IMR-90 (cell line): ENCODE measurements around the gene AGAP9. TPM values are rescaled to one million over a fixed set of nuclear protein-coding genes. Genes with fewer than 3 reads are reported as not detected.
"Not testable (repeated sequence)": the region's sequence is repeated elsewhere in the genome, so short reads cannot be mapped to it uniquely, and the experiment has no call there.

ENCODE experiments used
- ATAC-seq: fragments of 200-7000 bp; cut with Tn5 transposase; 2 replicates; pipeline ENCODE4 v1.9.1; 2020; ENCODE audit warnings: low read depth, mild to moderate bottlenecking, moderate library complexity
- BruUV-seq: library from RNA; stranded (reverse); fragments of 400-500 nt; replicated peaks from 2 replicates; lab custom pipeline; 2021; lab: Mats Ljungman, UMichigan
- CTCF ChIA-PET: fragments of 300-600 bp; formaldehyde crosslinking; extraction: SDS; loops from one replicate; lab custom pipeline; 2021; ENCODE audit warnings: antibody characterized with exemption; lab: Yijun Ruan, JAX
- POLR2A ChIA-PET: fragments of 300-600 bp; sonication (Branson Sonifier 250); formaldehyde crosslinking; loops from one replicate; lab custom pipeline; 2022; ENCODE audit warnings: antibody characterized with exemption; ENCODE audit not compliant: unreplicated experiment; lab: Charles Lee
- DNase-seq: peaks from one replicate; pipeline ENCODE4 v3.0.0; 2013
- H2AFZ ChIP-seq: replicated peaks from 2 replicates; pipeline ENCODE3; 2013; ENCODE audit warnings: low read length, mild to moderate bottlenecking; ENCODE audit not compliant: poor library complexity
- H2AK5ac ChIP-seq: 2 replicates; pipeline ENCODE4 v1.6.1; 2013; ENCODE audit warnings: low read depth, low read length, inconsistent platforms
- H2AK9ac ChIP-seq: replicated peaks from 2 replicates; pipeline ENCODE3; 2013; ENCODE audit warnings: mild to moderate bottlenecking, low read depth, low read length, moderate library complexity; ENCODE audit not compliant: poor library complexity
- H2BK120ac ChIP-seq: 2 replicates; pipeline ENCODE4 v1.6.1; 2013; ENCODE audit warnings: low read depth, low read length, inconsistent platforms
- H2BK15ac ChIP-seq: 3 replicates; pipeline ENCODE4 v1.6.1; 2013; ENCODE audit warnings: low read depth, low read length, inconsistent platforms
- H2BK20ac ChIP-seq: 2 replicates; pipeline ENCODE4 v1.6.1; 2013; ENCODE audit warnings: low read depth, mild to moderate bottlenecking, inconsistent platforms, low read length, moderate library complexity
- H2BK5ac ChIP-seq: 2 replicates; pipeline ENCODE4 v1.6.1; 2013; ENCODE audit warnings: mild to moderate bottlenecking, low read depth, low read length, inconsistent platforms; ENCODE audit not compliant: poor library complexity, severe bottlenecking
- H3K14ac ChIP-seq: replicated peaks from 2 replicates; pipeline ENCODE4 v1.6.1; 2013; ENCODE audit warnings: low read depth, low read length, inconsistent platforms
- H3K18ac ChIP-seq: 2 replicates; pipeline ENCODE4 v1.6.1; 2013; ENCODE audit warnings: low read depth, low read length, control low read depth
- H3K23ac ChIP-seq: 2 replicates; pipeline ENCODE4 v1.6.1; 2013; ENCODE audit warnings: low read depth, low read length, inconsistent platforms
- H3K27ac ChIP-seq: 2 replicates; pipeline ENCODE4 v1.5.1; 2013; ENCODE audit warnings: mild to moderate bottlenecking, control low read depth, low read length; ENCODE audit not compliant: insufficient read depth
- H3K27me3 ChIP-seq: 2 replicates; pipeline ENCODE4 v1.6.1; 2013; ENCODE audit warnings: low read length; ENCODE audit not compliant: control insufficient read depth, insufficient read depth
- H3K36me3 ChIP-seq: 2 replicates; pipeline ENCODE4 v1.6.1; 2013; ENCODE audit warnings: low read length, mixed read lengths; ENCODE audit not compliant: control insufficient read depth, insufficient read depth
- H3K4ac ChIP-seq: 2 replicates; pipeline ENCODE4 v1.6.1; 2013; ENCODE audit warnings: low read depth, low read length, inconsistent platforms
- H3K4me1 ChIP-seq: 2 replicates; pipeline ENCODE4 v1.6.1; 2013; ENCODE audit warnings: low read length, mixed read lengths; ENCODE audit not compliant: control insufficient read depth, insufficient read depth
- H3K4me2 ChIP-seq: 2 replicates; pipeline ENCODE4 v1.6.1; 2013; ENCODE audit warnings: low read depth, mild to moderate bottlenecking, control low read depth, low read length, moderate library complexity
- H3K4me3 ChIP-seq: 2 replicates; pipeline ENCODE4 v1.5.1; 2013; ENCODE audit warnings: low read depth, mild to moderate bottlenecking, control low read depth, low read length, moderate library complexity; ENCODE audit not compliant: insufficient read depth
- H3K56ac ChIP-seq: 2 replicates; pipeline ENCODE4 v1.6.1; 2013; ENCODE audit warnings: low read length, inconsistent platforms; ENCODE audit not compliant: insufficient read depth; ENCODE audit errors: extremely low read depth
- H3K79me1 ChIP-seq, 2 experiments: 2 replicates each; pipeline ENCODE4 v1.6.1; 2013; ENCODE audit warnings: low read length in 2 of 2, inconsistent platforms in 1 of 2, low read depth in 1 of 2
- H3K9ac ChIP-seq: 2 replicates; pipeline ENCODE4 v1.6.1; 2013; ENCODE audit warnings: low read depth, low read length, control low read depth
- H3K9me1 ChIP-seq: 2 replicates; pipeline ENCODE4 v1.6.1; 2013; ENCODE audit warnings: low read length, inconsistent platforms; ENCODE audit not compliant: insufficient read depth
- H3K9me3 ChIP-seq: 2 replicates; pipeline ENCODE4 v1.6.1; 2013; ENCODE audit warnings: low read length; ENCODE audit not compliant: control insufficient read depth, insufficient read depth
- H4K20me1 ChIP-seq: 2 replicates; pipeline ENCODE4 v1.6.1; 2013; ENCODE audit warnings: low read length, inconsistent platforms; ENCODE audit not compliant: insufficient read depth
- H4K5ac ChIP-seq: 2 replicates; pipeline ENCODE4 v1.6.1; 2013; ENCODE audit warnings: mild to moderate bottlenecking, low read depth, low read length, control low read depth
- H4K8ac ChIP-seq, 2 experiments: 2 replicates each; pipeline ENCODE4 v1.6.1; 2013; ENCODE audit warnings: low read depth in 2 of 2, low read length in 2 of 2, control low read depth in 1 of 2, inconsistent platforms in 1 of 2
- H4K91ac ChIP-seq: 2 replicates; pipeline ENCODE4 v1.6.1; 2013; ENCODE audit warnings: low read depth, low read length, inconsistent platforms; ENCODE audit not compliant: insufficient read depth
- WGBS, 2 experiments: methylation state at CpG; one replicate each; pipeline versions ENCODE4 v1.1.5 to v1.1.7; 2013; ENCODE audit warnings: missing lambda C conversion rate in 2 of 2; ENCODE audit not compliant: insufficient read length in 1 of 2; ENCODE audit errors: extremely low coverage in 2 of 2; 5-methylcytosine and 5-hydroxymethylcytosine counted together
- dilution Hi-C: fragments of 300-500 bp; cut with HindIII; formaldehyde crosslinking; loops from one replicate; pipeline ENCODE4 v1.14.3; 2018; ENCODE audit warnings: low sequenced_read_pairs; ENCODE audit not compliant: unreplicated experiment
- in situ Hi-C: fragments of 300-500 bp; cut with MboI; formaldehyde crosslinking; loops from 3 replicates; pipeline ENCODE4 v1.14.3; 2019; ENCODE audit warnings: low sequenced_read_pairs, inconsistent platforms, mixed read lengths
- intact Hi-C: fragments of 100-400 bp; cut with micrococcal nuclease; formaldehyde crosslinking; loops from 2 replicates; pipeline ENCODE4 v1.10.0; 2022
- polyA plus RNA-seq, 3 experiments: library from polyadenylated mRNA; depleted of rRNA; stranded (reverse); fragments of >200 nt; gene quantifications; 2 replicates each; pipeline ENCODE4 v1.2.3, GENCODE V29; 2012; ENCODE audit warnings: low replicate concordance in 1 of 3
- total RNA-seq: library from RNA; depleted of rRNA; stranded (reverse); fragments of >200 nt; gene quantifications from 2 replicates; pipeline ENCODE4 v1.2.3, GENCODE V29; 2012

Gene AGAP9
- total and polyA plus RNA-seq, 2 of the 4 experiments (the other 2 are of a cell fraction), result 3.2 to 11.2 TPM

GRCh38 chr10:47478114-47478513 is 45.3 kb downstream of the AGAP9 start:
- H3K9ac ChIP-seq, H2BK120ac ChIP-seq, H2AK9ac ChIP-seq, H3K4me3 ChIP-seq, H2AK5ac ChIP-seq, H3K56ac ChIP-seq, BruUV-seq, H3K23ac ChIP-seq, CTCF ChIA-PET, intact Hi-C loops, H3K18ac ChIP-seq, H3K4ac ChIP-seq, H3K4me2 ChIP-seq, H4K5ac ChIP-seq, H3K27ac ChIP-seq, H2BK15ac ChIP-seq, H4K20me1 ChIP-seq, H3K36me3 ChIP-seq, H3K79me1 ChIP-seq, H3K9me1 ChIP-seq, in situ Hi-C loops, H3K27me3 ChIP-seq, H4K8ac ChIP-seq, H3K9me3 ChIP-seq, POLR2A ChIA-PET, DNase-seq, H4K91ac ChIP-seq, H2AFZ ChIP-seq, H3K4me1 ChIP-seq, H2BK5ac ChIP-seq, ATAC-seq, H3K14ac ChIP-seq, dilution Hi-C loops, H2BK20ac ChIP-seq: not testable (repeated sequence)
- WGBS, 2 experiments, result no CpG with 5 or more reads among the region's 5 CpGs

- H2AK9ac ChIP-seq, in situ Hi-C loops, H4K20me1 ChIP-seq, H3K14ac ChIP-seq, DNase-seq, H3K36me3 ChIP-seq, H3K4me2 ChIP-seq, dilution Hi-C loops, intact Hi-C loops, BruUV-seq, H2BK15ac ChIP-seq, POLR2A ChIA-PET, H3K4ac ChIP-seq, H2BK5ac ChIP-seq, ATAC-seq, H4K5ac ChIP-seq, CTCF ChIA-PET, H4K91ac ChIP-seq, H3K9me3 ChIP-seq, H2BK120ac ChIP-seq, H3K4me1 ChIP-seq, H2AFZ ChIP-seq, H3K4me3 ChIP-seq, H2AK5ac ChIP-seq, H3K18ac ChIP-seq, H3K56ac ChIP-seq, H3K23ac ChIP-seq, H2BK20ac ChIP-seq, H3K27me3 ChIP-seq, H3K9me1 ChIP-seq, H4K8ac ChIP-seq, H3K9ac ChIP-seq, H3K27ac ChIP-seq, H3K79me1 ChIP-seq: not testable (repeated sequence)
- no CpG with 5 or more reads among the region's 11 CpGs for WGBS, 2 experiments
Measured at GRCh38 chr10:47477078-47477477, 46.4 kb downstream of the AGAP9 start.
